H7 (cell line): ENCODE data around the gene BRD4. TPM values are rescaled to one million over a fixed set of nuclear protein-coding genes. Genes with fewer than 3 reads are reported as not detected.

Experiments
- DNase-seq: peaks from one replicate; pipeline ENCODE4 v3.0.0; 2012
- H3K27me3 ChIP-seq: 2 replicates; pipeline ENCODE4 v1.6.0; 2011; ENCODE audit warnings: mild to moderate bottlenecking, low read length; ENCODE audit not compliant: control insufficient read depth, insufficient read depth
- H3K36me3 ChIP-seq: replicated peaks from 2 replicates; pipeline ENCODE4 v1.5.1; 2011; ENCODE audit warnings: low read length; ENCODE audit not compliant: control insufficient read depth, insufficient read depth
- H3K4me3 ChIP-seq: 2 replicates; pipeline ENCODE4 v1.5.1; 2011; ENCODE audit warnings: low read depth, mild to moderate bottlenecking, control low read depth, low read length, moderate library complexity; ENCODE audit not compliant: insufficient read depth
- total RNA-seq: library from RNA; depleted of rRNA; stranded (reverse); fragments of >200 nt; shearing (Covaris generic); gene quantifications from 2 replicates; pipeline ENCODE4 v1.2.3, GENCODE V29; 2014

BRD4 gene
- total RNA-seq, 1 experiment from 2014 or later, result 24.8 TPM

- H3K27me3 ChIP-seq, result no peaks in the 10 kb centered on the region
- no peak for DNase-seq
- no peak overlapping the region for H3K4me3 ChIP-seq
- peaks cover 43% of the 10 kb centered on the region for H3K36me3 ChIP-seq
Observed at GRCh38 chr19:15241259-15241910, 91.0 kb downstream of the BRD4 start.

GRCh38 chr19:15240515-15240914, 91.8 kb downstream of the BRD4 start:
- no peak for DNase-seq
- H3K4me3 ChIP-seq, result no peak overlapping the region
- peaks cover 47% of the 10 kb centered on the region for H3K36me3 ChIP-seq
- no peaks in the 10 kb centered on the region for H3K27me3 ChIP-seq

GRCh38 chr19:15239337-15239949, 92.9 kb downstream of the BRD4 start:
- Histone ChIP-seq H3K36me3 (peaks cover 40% of the 10 kb centered on the region), H3K27me3 (no peaks in the 10 kb centered on the region), H3K4me3 (no peak overlapping the region)
- DNase-seq, result peak; percentile 60

GRCh38 chr19:15238639-15239155, 93.6 kb downstream of the BRD4 start:
- Histone ChIP-seq H3K27me3 (no peaks in the 10 kb centered on the region), H3K36me3 (peaks cover 37% of the 10 kb centered on the region), H3K4me3 (no peak overlapping the region)
- peak; percentile 80 for DNase-seq

GRCh38 chr19:15237759-15238638, 94.3 kb downstream of the BRD4 start:
- H3K36me3 ChIP-seq, result peaks cover 32% of the 10 kb centered on the region
- DNase-seq, result no peak
- no peaks in the 10 kb centered on the region for H3K27me3 ChIP-seq
- no peak overlapping the region for H3K4me3 ChIP-seq

- Histone ChIP-seq H3K27me3 (peaks cover 4% of the 10 kb centered on the region; the same call in 1 of the 2 replicates), H3K4me3 (no peak overlapping the region), H3K36me3 (peaks cover 27% of the 10 kb centered on the region)
- DNase-seq, result no peak
Observed at GRCh38 chr19:15236886-15237285, 95.5 kb downstream of the BRD4 start.

- Histone ChIP-seq H3K36me3 (peaks cover 25% of the 10 kb centered on the region), H3K27me3 (peaks cover 8% of the 10 kb centered on the region; the same call in 1 of the 2 replicates)
- DNase-seq, result no peak
Observed at GRCh38 chr19:15235781-15236180, 96.6 kb downstream of the BRD4 start.

GRCh38 chr19:15234431-15235130, 97.8 kb downstream of the BRD4 start:
- H3K36me3 ChIP-seq, result peaks cover 16% of the 10 kb centered on the region
- H3K4me3 ChIP-seq, result no peak overlapping the region
- DNase-seq, result no peak
- H3K27me3 ChIP-seq, result peaks cover 8% of the 10 kb centered on the region; the same call in 1 of the 2 replicates

More at GRCh38 chr19:15235781-15236180, 96.6 kb downstream of the BRD4 start:
- H3K4me3 ChIP-seq, result no peak overlapping the region

GRCh38 chr19:15231271-15231670, 101.1 kb downstream of the BRD4 start:
- Histone ChIP-seq H3K36me3 (peaks cover 11% of the 10 kb centered on the region), H3K27me3 (peaks cover 8% of the 10 kb centered on the region; the same call in 1 of the 2 replicates), H3K4me3 (peak overlapping the region; percentile 78)
- peak; percentile 47 for DNase-seq

GRCh38 chr19:15227261-15227660, 105.1 kb downstream of the BRD4 start:
- no peak for DNase-seq
- Histone ChIP-seq H3K27me3 (peaks cover 7% of the 10 kb centered on the region; the same call in 1 of the 2 replicates), H3K4me3 (no peak overlapping the region), H3K36me3 (peaks cover 8% of the 10 kb centered on the region)

- Histone ChIP-seq H3K36me3 (peaks cover 5% of the 10 kb centered on the region), H3K27me3 (no peaks in the 10 kb centered on the region; the same call in 1 of the 2 replicates), H3K4me3 (no peak overlapping the region)
- DNase-seq, result peak; percentile 28
Observed at GRCh38 chr19:15225760-15226159, 106.6 kb downstream of the BRD4 start.

- Histone ChIP-seq H3K4me3 (peak overlapping the region; percentile 66), H3K36me3 (peaks cover 5% of the 10 kb centered on the region), H3K27me3 (no peaks in the 10 kb centered on the region; the same call in 1 of the 2 replicates)
- DNase-seq, result no peak
Observed at GRCh38 chr19:15223649-15224361, 108.5 kb downstream of the BRD4 start.
